ENCODE measurements around the gene FCAMR. TPM values are rescaled to one million over a fixed set of nuclear protein-coding genes. Genes with fewer than 3 reads are reported as not detected.

Gene FCAMR
- total RNA-seq, 1 donor = not detected

DNA sequence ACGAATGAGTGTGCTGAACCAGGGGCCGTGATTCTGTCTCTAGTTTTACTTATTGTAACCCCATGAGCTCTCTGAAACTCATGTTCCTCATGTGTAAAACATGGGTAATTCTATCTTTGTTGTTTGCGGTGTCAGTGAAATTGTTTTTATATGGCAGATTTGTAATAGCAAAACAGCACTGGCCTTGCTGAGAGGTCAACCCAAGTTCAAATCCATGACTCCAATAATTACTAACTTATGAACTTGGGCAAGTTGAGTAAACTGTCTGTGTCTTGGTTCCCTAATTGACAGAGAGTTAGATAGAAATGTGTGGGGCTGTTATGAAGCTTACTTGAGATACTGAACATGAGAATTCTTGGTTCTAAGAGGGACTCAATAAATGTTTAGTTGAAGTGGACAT lies 44.5 kb upstream of the FCAMR start:
- TF ChIP-seq CTCF (IDR thresholded peaks at IDR 0.05; ENCODE audit: insufficient read depth, low read length) = no peak
- no peak overlapping the region for H3K4me3 ChIP-seq (ENCODE audit: low read depth, low read length)
- DNase-seq (ENCODE audit: low read depth) = no peak

DNA sequence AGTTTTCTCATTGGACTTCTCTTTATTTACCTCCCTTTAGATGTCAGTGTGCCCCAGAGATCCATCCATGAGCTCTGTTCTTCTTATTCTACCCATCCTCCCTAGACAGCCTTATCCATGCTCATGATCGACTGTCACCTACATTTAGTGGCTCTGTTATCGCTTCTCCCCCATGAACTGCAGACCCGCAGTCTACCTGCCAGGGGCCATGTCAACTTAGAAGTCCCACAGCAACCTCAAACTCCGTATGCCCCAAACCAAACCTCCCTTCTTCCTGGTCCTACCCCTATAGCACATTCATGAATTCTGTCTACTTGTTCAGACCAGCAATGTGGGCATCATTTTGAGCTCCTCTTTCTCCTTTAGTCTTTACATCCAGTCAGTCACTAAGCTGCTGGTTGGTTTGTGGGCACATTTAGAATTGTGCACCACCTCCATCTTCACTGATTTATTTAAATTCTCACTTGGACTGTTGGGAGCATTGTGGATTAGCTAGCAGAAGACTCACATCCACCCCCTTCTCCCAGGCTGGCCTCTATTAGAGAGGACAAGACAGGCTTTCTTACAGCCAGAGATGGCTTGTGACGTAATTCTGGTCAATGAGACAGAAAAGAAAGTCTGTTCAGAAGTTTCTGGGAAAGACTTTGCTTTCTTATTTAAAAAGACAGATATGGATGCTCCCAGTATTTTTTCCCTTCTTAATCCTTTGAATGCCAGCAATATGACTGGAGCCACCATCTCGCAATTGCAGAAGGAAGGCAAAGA lies 43.2 kb upstream of the FCAMR start:
- TF ChIP-seq CTCF (IDR thresholded peaks at IDR 0.05; ENCODE audit: insufficient read depth, low read length) = no peak
- H3K4me3 ChIP-seq (ENCODE audit: low read depth, low read length) = no peak overlapping the region
- DNase-seq (ENCODE audit: low read depth) = no peak

GRCh38 chr1:207010726-207011125 lies 40.5 kb upstream of the FCAMR start:
- DNase-seq (ENCODE audit: low read depth) = no peak
- no peak for TF ChIP-seq CTCF (IDR thresholded peaks at IDR 0.05; ENCODE audit: insufficient read depth, low read length)
- H3K4me3 ChIP-seq (ENCODE audit: low read depth, low read length) = no peak overlapping the region

DNA sequence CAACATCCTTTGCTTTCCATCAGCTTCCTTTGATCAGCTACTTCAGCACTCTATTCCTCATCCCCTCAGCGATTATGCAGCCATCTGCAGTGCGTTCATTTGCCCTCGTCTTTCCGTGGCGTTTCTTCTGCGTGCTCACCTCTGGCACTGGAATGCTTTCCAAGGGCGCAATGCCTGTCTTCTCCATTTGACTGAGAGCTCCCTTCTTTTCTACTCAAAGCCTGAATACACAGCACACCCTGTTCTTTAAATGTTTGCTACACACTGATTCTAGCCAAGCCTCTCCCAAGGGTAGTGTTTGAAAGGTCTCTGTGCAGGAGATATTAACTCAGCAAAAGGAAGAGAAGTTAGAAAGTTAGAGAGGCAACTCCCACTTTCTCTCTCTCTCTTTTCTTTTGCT lies 39.7 kb upstream of the FCAMR start:
- DNase-seq (ENCODE audit: low read depth) = no peak
- no peak for TF ChIP-seq CTCF (IDR thresholded peaks at IDR 0.05; ENCODE audit: insufficient read depth, low read length)
- H3K4me3 ChIP-seq (ENCODE audit: low read depth, low read length) = no peak overlapping the region

- DNase-seq (ENCODE audit: low read depth) = no peak
- no peak for TF ChIP-seq CTCF (IDR thresholded peaks at IDR 0.05; ENCODE audit: insufficient read depth, low read length)
- no peak overlapping the region for H3K4me3 ChIP-seq (ENCODE audit: low read depth, low read length)
Measured at GRCh38 chr1:207009182-207009850, 39.1 kb upstream of the FCAMR start.

DNA sequence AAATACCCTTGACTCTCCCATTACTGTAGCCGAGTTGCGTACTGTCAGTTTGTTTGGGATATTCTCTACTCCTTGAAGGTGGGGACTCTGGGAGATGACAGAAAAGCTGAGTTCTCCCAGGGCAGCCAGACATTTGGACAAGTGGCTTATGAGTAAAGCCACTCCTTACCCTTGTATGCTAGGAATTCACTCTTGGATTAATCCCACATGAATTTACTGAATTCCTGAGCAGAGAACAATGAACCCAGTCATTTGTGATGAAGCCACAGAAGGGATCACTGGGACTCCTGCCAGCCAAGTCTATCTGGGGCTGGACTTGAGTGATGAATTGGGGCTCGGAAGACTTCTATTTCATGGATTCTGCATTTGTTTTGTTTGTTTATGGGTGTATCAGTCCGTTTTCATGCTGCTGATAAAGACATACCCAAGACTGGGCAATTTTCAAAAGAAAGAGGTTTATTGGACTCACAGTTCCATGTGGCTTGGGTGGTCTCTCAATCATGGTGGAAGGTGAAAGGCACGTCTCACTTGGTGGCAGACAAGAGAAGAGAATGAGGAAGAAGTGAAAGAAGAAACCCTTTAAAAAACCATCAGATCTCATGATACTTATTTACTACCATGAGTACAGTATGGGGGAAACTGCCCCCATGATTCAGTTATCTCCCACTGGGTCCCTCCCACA lies 37.2 kb upstream of the FCAMR start:
- no peak overlapping the region for H3K4me3 ChIP-seq (ENCODE audit: low read depth, low read length)
- peak; percentile 99 for DNase-seq (ENCODE audit: low read depth)
- no peak for TF ChIP-seq CTCF (IDR thresholded peaks at IDR 0.05; ENCODE audit: insufficient read depth, low read length)

All from fibroblast of the aortic adventitia (primary cell).